Measurements from ENCODE around the gene CFAP161.

GRCh38 chr15:81097116-81097889, 36.8 kb upstream of the CFAP161 start:
- TF ChIP-seq CTCF (optimal IDR thresholded peaks at IDR 0.05 in 1 of 3, IDR thresholded peaks at IDR 0.05 in 1 of 3, conservative IDR thresholded peaks at IDR 0.05 in 1 of 3; ENCODE audit: extremely low read depth in 1 of 3, insufficient read depth in 2 of 3, low read length in 3 of 3) (no peak), EZH2 (IDR thresholded peaks at IDR 0.05; ENCODE audit: low read length) (no peak)
